ENCODE data around the gene GSTA4.
"Not testable (repeated sequence)": the region's sequence is repeated elsewhere in the genome, so short reads cannot be mapped to it uniquely, and the experiment has no call there.

GSTA4 gene

GRCh38 chr6:52969359-52969758, 25.7 kb downstream of the GSTA4 start:
- DNase-seq = no peak

GRCh38 chr6:52966101-52966500, 29.0 kb downstream of the GSTA4 start:
- DNase-seq = no peak

DNA sequence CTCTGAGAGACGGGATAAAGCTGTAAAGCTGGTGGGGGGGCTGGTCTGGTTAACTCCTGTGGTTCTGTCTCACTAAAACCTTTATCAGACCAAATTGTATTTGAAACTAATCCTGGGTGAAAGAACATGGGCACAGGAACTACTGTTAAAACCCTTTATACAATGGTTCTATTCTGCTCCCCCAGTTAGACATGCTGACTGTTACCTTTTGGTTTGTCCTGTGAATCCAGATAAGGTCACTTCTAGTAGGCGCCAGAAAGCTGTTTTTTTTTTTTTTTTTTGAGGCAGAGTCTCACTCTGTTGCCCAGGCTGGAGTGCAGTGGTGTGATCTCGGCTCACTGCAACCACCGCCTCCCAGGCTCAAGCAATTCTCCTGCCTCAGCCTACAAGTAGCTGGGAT, 29.7 kb downstream of the GSTA4 start:
- DNase-seq = no peak

DNA sequence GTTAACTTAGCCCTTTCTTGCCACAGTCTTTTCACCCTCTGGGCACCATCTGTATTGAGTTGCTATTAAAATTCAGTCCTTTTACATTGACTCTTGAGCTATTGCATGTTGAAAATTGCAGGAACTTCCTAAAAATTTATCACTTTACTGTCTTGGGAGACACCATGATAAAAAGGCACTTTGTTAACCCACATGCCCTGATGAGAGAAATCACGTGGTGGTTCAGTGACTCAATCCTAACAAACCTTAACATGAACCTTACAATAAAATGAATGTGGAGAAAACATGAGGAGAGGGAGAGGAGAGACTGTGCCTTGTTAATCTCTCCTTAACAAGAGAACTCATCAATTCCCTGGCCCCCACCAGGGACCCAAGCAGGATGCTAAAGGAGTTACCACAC, 30.8 kb downstream of the GSTA4 start:
- no peak for DNase-seq

DNA sequence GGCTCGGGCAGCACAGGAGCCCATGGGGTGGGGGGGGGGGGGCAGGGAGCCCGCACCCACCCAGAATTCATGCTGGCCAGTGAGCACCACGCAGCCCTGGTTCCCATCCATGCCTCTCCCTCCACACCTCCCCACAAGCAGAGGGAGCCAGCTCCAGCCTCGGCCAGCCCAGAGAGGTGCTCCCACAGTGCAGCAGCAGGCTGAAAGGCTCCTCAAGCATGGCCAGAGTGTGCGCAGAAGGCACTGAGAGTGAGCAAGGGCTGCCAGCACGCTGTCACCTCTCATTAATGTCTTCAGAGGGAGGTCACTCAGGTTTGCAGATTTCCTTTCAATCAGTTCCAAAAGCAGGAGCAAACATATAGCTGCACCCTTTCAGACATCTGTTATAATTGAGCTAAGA, 32.4 kb downstream of the GSTA4 start:
- no peak for DNase-seq

GRCh38 chr6:52961022-52961421, 34.1 kb downstream of the GSTA4 start:
- DNase-seq = not testable (repeated sequence)

DNA sequence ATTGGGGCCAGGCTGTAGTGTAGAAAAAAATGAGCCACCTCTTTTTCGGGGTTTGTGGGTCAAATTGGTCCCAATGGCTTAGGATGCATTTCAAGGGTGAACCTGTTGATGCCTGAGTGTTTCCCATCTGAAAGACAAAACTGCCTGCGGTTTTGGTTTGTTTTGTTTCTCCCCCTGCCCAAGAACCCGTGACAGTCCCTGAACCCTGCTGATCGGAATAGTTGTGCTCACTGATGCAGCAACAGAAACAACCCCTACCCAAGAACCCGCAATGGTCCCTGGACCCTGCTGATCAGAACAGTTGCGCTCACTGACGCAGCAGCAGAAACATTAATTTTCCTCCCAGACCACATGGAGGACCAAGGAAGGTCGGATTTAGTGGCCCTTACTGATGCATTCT, 34.9 kb downstream of the GSTA4 start:
- DNase-seq = not testable (repeated sequence)

- no peak for DNase-seq
Measured at GRCh38 chr6:52958546-52959255, 36.4 kb downstream of the GSTA4 start.

GRCh38 chr6:52955871-52956270, 39.2 kb downstream of the GSTA4 start:
- DNase-seq = no peak

DNA sequence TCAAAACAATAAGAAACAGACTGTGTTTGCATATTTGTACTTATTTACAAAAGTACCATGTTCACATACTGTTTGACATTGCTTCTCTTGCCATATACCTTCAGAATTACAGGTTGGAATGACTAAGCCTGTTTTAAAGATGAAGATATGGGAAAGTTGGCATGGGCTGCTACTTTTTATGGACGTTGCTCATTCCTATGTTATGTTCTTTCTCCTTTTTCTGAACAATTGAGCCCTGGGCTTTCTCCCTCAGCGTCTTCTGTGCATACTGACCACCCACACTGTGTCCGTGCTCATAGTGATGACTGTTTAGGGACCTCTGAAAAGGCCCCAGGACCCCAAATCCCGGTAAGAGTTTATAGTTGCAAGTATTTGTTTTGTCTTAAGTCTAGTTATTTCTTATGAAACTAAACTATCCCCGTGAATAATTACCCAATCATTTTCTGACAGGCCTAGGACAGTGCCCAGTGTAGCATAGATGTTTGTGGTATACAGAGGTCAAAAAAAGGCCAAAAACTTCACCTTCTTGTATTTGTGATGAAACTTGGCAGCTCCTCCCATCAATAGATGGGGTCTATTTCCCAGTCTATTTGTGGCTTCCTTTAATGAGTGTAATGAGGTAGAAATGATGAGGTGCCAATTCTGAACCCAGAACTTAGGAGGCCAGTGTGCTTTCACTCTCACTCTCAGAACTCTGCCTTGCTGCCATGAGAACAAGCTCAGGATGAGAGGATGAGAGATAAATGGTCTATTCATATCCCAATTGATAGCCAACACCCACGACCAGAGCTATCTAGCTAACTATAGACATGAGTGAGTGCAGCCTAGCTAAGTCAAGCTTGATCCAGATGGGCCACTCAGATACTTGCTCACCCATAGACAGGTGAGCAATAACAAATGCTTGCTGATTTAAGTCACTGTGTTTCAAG, 40.9 kb downstream of the GSTA4 start:
- DNase-seq = no peak

- DNase-seq = no peak
Measured at GRCh38 chr6:52946306-52946705, 48.8 kb downstream of the GSTA4 start.

- not testable (repeated sequence) for DNase-seq
Measured at GRCh38 chr6:52942821-52943220, 52.3 kb downstream of the GSTA4 start.

GRCh38 chr6:52942221-52942620, 52.9 kb downstream of the GSTA4 start:
- DNase-seq = no peak

GRCh38 chr6:52937908-52938307, 57.2 kb downstream of the GSTA4 start:
- no peak for DNase-seq

- DNase-seq = no peak
Measured at GRCh38 chr6:52933778-52934177, 61.3 kb downstream of the GSTA4 start.

DNA sequence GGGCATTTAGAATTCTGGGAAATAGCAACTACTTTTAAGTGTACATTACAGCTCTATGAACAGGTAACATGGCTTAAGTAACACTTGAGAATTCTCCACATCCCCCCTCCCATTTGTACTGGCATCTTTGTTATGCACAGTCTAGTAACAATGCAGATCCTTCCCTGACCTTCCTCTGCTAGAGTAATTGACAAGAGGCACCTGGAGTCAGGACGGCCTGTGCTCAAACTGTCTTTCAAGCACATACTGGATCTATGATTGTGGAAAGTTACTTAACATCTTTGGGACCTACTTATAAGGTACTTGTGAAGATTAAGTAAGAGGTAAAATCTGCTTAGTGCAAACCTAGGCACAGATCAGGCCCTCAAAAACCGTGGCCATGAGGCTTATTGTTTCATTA, 63.7 kb downstream of the GSTA4 start:
- no peak for DNase-seq

GRCh38 chr6:52929321-52930164, 65.5 kb downstream of the GSTA4 start:
- DNase-seq = no peak
